HG03139 (cell line): ENCODE data around the gene PLP2.

Source experiments
- ATAC-seq: cut with Tn5 transposase; IDR thresholded peaks from one replicate; pipeline ENCODE4 v1.9.1; 2021; ENCODE audit not compliant: unreplicated experiment

PLP2 gene

GRCh38 chrX:49208399-49208798, 36.7 kb downstream of the PLP2 start:
- ATAC-seq: no peak

DNA sequence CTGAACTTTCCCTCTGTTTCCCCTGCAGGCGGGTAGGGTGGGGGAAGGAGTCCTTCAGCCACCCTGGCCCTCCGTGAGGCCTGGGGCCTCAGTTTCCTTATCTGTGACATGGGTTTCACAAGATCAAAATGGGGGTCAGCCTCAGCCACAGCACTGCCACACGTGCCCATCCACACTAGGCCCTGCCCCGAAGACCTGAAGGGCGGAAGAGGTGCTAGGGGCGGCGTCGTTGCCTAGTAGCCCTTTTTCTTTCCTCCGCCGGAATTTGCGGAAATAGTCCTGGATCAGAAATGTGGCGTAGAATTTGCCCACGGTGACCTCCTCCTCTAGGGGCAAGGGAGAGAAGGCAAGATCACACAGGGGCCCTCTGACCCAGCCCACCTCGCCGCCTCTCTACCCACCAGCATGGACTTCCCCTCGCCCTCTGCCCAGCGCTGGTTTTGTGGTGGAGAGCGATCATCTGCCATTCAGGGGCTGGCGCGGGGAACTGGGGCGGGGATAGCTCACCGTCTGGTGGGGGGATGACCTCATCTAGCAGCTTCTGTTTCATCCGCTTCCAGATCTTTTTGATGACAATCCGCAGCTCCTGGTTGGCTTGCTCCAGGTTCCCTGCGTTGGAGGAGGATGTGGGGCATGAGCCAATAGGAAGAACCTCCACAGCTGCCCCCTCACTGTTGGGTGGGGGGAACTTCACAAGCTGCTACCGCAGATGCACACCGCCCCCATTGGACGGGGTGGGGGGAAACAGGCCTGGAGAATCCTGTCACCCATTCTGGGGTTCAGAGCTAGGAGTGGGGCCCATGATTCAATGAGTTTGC, 37.9 kb downstream of the PLP2 start:
- no peak for ATAC-seq

DNA sequence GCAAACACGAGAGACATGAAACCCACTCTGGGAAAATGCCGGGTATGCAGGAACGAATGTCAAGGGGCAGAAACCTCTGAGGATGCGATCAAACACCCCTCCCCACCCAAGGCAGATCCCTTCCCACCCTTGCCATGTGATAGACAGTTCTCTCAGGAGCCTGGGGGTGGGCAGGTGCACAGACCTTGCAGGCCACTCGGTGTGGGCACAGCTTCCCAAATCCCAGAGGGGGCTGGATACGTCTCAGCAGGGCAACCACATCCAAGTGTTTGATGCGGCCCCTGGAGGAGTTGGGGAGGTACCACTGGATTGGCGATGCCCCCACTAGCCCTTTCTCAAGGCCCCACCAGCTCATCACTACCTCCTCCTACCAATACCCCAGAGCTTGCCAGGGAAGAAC, 38.7 kb downstream of the PLP2 start:
- no peak for ATAC-seq

DNA sequence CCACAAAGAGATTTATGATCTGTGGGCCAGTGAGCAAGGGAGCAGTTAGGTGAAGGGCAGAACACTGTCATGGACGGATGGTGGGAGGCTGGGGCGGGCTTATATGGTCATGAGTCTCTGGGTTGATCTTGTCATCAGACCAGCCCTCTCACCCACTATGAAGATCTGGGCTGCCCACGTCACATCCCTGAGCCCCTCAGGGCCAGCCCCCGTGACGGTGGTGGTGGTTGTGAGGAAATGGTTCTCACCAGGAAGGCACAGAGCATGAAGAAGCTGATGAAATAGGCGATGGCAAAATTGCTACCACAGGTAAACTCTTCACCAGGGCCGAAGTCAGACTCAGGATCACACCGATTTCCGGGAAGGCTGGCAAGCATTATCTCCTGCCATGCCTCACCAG, 39.4 kb downstream of the PLP2 start:
- no peak for ATAC-seq

GRCh38 chrX:49212209-49212608, 40.5 kb downstream of the PLP2 start:
- no peak for ATAC-seq

- ATAC-seq: no peak
Measured at GRCh38 chrX:49212861-49213260, 41.2 kb downstream of the PLP2 start.

GRCh38 chrX:49214416-49214815, 42.7 kb downstream of the PLP2 start:
- ATAC-seq: no peak

DNA sequence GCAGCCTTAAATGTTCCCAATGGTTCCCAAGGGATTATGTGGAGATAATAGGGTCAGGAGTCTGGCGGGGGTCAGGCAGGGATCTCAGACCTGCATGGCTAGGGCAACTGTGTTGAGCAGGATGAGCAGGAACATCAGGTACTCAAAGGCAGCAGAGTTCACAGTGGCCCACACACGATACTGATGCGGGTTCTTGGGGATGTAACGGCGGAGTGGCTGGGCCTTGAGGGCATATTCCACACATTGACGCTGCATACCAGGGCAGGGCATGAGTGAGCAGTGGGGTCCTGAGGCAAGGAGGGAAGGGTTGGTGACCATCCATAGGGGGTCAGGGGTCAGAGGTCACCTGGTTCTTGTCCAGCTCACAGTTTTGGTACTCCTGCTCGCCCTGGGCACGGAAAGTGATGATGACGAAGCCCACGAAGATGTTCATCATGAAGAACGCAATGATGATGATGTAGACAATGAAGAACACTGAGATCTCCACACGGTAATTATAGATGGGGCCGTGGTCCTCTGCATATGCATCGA, 43.4 kb downstream of the PLP2 start:
- ATAC-seq: no peak

GRCh38 chrX:49220100-49220499, 48.4 kb downstream of the PLP2 start:
- ATAC-seq: no peak

DNA sequence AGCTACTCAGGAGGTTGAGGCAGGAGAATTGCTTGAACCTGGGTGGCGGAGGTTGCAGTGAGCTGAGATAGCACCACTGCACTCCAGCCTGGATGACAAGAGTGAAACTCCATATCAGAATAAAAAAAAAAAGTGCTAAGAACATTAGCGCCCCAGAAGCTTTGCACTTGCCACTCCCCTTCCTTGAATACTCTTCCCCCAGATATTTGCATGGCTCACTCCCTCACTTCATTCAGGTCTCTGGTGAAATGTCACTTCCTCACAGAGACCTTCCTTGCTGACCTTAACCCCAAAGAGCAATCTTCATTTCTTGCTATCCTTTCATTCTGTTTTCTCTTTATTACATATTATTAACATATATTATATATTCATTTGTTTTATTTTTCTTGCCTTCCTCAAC, 50.2 kb downstream of the PLP2 start:
- ATAC-seq: no peak
